Esophagus mucosa (tissue), 1 donor: ENCODE results near the gene DIDO1. TPM values are rescaled to one million over a fixed set of nuclear protein-coding genes. Genes with fewer than 3 reads are reported as not detected.

ENCODE experiments used
- ATAC-seq: fragments of 200-7000 bp; cut with Tn5 transposase; one replicate; pipeline ENCODE4 v1.9.1; 2020
- total RNA-seq: library from RNA; stranded (reverse); gene quantifications from one replicate; pipeline ENCODE4 v1.2.4, GENCODE V29; 2023
- donor health status: DM: yes; HTN: yes; CAD: no.

The DIDO1 gene
- total RNA-seq, 1 donor from 2014 or later: 26.2 TPM

DNA sequence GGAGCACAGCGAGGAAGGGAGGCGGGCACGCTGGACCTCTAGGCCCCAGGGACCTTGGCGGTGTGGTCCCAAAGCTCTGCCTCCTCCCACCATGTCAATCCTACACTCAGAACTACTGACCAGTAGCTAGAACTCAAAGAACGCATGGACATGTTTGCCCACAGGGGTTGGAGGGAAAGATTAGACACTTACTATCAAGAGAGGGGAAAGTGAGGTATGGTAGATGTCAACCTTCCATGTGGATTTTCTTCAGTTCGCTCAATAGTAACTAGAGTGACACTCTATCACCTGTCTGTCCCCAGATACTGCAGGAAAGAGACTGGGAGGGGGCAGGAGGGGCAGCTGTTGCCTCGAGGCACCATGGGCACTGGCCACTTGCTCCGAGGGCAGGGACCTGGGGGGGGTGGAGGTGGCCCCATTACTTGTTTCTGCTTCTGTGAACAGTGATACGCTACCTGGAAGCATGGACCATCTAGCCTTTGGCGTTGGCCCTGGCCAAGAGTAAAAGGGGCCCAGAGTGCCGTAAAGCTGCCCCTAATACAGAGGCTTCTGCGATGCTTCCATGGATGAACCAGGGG lies 912 bp upstream of the DIDO1 start:
- no peak for ATAC-seq

GRCh38 chr20:62925420-62926228 lies 681 bp downstream of the DIDO1 start:
- peak; percentile 9 for ATAC-seq

GRCh38 chr20:62925076-62925419 lies 1.3 kb downstream of the DIDO1 start:
- ATAC-seq: no peak

DNA sequence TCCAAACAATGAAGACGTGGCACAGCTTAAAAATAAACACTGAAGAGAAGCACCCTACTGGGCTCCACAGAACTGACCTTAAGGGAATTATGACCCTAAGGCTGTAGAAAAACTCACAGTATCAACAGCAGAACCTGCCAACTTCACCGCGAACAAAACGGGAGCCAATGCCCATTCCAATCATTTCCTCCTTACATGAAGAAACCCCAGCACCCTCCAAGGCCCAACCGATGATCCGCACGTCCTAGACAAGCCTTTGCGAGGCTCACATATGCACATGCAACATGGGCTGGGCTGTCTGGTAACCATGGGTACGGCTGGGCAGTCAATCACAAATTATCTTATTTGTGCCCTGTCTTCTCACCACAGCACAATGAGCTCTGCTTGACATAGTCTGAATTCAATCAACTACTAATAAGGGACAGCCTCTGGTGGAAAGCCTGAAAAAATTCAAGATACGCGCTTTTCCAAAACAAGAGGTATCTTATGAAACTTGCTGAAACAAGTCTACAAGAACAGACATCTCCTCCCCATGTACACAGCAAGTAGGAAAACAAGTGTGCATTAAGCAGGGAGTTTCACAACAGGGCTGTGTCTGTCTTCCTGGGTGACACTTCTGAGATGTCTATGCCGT lies 1.7 kb downstream of the DIDO1 start:
- ATAC-seq: peak; percentile 49

DNA sequence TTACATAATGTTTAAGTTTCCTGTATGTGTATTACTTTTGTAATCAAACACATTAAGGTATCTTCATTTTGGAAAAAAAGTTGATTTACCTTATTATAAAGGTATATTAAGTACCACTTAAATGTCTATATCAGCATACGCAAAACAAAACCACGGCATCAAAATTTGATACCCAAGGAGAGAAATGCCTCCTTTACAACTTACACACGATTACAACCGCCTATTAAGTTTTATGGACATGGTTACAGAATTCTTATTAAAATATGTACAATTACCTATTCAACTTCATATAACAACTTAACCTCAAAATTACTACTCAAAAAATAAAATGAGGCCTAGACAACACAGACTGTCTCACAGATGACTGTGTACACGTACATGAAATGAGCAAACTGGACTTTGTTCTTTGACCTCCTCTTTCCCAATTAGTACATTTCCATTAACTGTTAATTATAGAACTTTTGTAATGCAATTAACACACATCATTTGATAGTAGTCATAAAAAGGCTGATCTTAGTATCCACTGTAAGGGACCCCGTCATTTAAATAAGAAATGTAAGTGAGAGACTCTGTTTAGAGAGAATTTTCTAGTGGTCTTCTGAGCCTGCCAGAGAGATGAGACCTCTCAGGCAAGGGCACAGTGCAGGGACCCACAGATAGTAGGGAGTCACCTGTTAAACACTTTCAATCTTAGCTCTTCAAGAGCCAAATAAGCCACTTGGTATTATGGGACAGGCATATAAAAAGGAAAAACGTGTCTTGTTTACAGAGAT lies 2.5 kb downstream of the DIDO1 start:
- ATAC-seq: no peak

- ATAC-seq: peak; percentile 15
These were observed 3.1 kb downstream of the DIDO1 start for GRCh38 chr20:62923059-62923668.

DNA sequence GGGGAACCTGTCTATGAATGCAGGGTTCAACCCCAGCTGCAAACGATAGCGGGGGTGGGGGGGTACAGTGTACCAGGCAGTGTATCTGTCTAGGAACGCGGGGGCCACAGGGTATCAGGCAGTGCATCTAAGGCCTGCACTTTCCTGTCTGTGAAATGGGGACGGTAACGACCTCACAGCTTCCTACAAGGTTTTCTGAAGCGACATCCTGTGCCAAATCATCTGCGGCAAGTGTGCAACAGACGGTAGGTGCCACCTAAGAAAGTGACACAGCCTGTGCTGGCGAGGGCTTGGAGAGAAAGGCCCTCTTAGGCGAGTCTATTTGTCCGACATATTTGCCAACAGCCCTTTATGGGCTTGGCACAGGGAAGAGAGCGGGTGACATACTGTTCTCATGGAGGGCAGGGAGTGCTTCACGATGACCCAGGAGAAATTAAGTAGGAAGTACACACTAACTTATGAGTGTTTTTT lies 3.8 kb downstream of the DIDO1 start:
- ATAC-seq: no peak

GRCh38 chr20:62921119-62921687 lies 5.1 kb downstream of the DIDO1 start:
- peak; percentile 63 for ATAC-seq

GRCh38 chr20:62920039-62920645 lies 6.2 kb downstream of the DIDO1 start:
- no peak for ATAC-seq

DNA sequence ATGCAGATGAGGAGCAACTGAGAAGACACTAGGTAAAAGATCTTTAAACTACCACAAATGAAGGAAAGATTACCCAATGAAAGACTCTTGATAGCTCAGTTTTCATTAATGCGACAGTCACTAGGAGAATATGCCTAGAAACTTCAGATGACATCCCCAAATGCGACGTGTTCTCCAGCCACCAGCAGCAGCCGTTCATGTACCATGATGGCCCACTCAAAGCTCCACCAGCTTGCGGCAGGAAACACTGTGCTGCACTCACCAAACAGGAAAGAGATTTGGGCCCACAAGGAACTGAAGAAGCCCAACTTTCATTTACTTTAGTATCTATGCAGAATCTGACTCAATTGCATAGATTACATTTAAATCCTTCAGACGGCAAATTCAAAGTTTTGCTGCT lies 7.5 kb downstream of the DIDO1 start:
- no peak for ATAC-seq

- no peak for ATAC-seq
These were observed 8.2 kb downstream of the DIDO1 start for GRCh38 chr20:62918147-62918546.

- ATAC-seq: no peak
These were observed 8.6 kb downstream of the DIDO1 start for GRCh38 chr20:62917720-62918119.

GRCh38 chr20:62916703-62917476 lies 9.4 kb downstream of the DIDO1 start:
- no peak for ATAC-seq

DNA sequence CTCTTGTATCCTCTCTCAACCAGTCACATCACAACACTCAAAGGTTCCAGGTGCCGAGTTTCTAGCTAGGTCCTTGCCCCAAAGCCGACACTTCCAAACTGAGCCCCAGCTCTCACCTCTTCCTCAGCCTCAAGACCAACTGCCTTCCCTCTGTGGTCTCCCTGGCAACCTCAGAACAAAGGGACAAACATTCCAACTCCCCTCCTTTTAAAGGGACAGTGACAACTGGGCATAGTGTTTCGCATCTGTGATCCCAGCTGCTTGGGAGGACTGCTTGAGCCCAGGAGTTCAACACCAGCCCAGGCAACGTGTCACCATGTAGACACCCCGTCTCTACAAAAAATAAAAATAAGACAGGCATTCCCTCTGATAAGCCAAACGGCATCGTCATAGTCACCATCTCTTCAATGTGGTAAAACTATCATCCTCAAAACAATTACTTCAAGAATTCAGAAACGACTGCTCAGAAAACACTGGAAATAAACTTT lies 11.3 kb downstream of the DIDO1 start:
- ATAC-seq: no peak

DNA sequence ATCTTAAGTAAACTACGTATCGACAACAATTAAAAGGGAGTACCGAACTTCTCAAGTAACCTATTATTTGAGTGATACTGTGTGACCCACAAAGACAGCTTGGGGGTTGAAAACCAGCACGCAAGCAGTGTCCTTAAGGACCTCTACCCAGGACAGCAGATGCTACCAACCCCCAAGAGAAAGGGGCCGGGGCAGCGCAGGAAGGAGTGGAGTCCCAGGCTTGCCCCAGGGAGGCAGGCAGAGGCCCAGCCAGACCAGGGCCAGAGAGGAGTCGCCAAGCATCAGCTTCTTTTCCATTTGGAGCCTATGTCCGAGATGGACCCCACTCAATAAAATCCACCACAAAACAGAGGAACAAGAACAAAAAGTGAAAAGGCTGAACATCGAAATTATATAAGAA lies 11.9 kb downstream of the DIDO1 start:
- no peak for ATAC-seq

GRCh38 chr20:62913043-62913630 lies 13.2 kb downstream of the DIDO1 start:
- ATAC-seq: no peak

DNA sequence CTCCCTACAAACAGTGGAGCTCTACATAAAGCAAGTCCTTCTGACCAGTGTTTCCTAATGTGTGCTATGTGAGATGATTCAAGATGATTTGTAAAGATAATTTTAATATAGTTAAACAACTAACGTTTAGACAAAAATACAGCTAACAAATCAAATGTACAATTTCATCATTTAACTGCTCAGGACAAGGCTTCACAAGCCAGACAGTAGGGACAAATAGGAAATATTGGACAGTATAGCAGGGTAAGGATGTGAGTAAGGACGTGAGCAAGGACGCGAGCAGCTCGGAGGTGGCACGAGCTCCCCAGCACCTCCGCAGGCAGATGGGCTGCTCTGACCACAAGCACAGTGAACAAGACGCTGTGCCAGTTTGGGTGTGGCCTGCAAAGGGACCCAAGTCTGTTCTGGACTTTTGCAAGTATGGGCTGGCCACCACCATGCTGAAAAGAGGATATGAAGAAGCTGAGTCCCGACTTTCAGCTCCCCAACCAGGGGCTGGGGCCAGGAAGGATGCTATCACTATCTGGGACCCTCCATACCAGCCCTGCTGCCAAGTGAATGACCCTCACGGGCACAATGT lies 14.5 kb downstream of the DIDO1 start:
- ATAC-seq: no peak

DNA sequence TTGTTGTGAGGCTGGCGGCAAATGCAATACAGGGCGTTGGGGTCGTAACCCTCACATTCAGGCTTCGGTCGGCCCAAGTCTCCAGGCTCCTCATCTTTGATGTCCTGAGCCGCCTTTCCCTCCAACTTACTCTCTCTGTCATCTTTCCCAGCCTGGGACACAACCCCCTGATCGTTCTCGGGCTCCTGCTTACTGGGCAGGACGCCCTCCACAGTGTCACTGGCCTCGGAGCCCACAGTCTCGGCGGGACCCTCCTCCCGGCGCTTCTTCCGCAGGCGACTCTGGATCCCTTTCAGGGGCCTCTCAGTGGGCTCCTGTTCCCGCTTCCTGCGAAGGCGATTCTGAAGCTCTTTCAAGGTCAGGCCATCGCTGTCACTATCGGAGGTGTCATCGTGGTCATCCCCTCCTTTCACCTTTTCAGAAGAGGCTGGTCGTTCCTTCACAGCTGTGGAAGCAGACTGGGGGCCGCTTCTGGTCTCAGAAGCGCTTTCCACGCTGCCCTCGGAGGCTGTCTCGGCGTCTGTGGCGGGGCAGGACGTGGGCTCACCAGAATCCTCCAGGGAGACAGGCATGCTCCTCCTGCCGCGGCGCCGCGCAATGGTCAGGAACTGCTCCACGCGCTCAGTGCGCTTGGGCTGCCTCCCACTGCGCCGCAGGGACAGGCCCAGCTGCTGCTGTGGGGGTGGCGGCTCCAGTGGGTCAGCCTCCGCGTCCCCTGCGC lies 15.4 kb downstream of the DIDO1 start:
- ATAC-seq: no peak

DNA sequence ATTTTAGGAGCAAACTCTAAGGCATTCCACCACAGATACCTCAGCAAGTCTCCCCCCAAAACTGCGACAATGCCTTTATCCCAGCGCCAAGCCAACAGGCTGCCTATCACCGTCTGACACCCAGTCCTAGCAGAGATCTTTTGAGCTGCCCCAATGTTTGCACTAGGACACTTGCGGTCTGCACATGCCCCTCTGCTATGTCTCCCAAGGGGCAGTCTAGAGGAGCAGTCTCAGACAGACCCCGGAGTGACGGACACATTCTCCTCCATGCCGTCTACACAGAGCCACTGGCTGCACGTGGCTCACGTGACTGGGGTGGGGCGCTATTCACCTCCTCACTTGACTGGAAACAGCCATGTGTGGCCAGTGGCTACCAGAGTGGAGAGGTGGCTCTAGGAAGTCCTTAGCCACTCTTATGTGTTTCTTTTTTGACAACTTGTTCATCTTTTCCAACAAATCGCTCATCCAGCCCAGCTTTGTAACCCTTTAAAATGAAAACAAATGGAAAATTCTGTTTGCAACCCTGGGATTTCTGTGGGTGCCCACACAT lies 16.0 kb downstream of the DIDO1 start:
- no peak for ATAC-seq
